Neuronal stem cell (in vitro differentiated cells): ENCODE data around the gene TIMM17B.
A peak's percentile ranks its signal among the peaks of the same experiment; 100 is the strongest.

Experiments
- DNase-seq: peaks from one replicate; pipeline ENCODE4 v3.0.0-alpha.2; 2013; ENCODE audit warnings: low spot score
- H2AFZ ChIP-seq: one replicate; pipeline ENCODE4 v1.6.1; 2013; ENCODE audit warnings: mild to moderate bottlenecking, low read length, inconsistent platforms
- H2AK5ac ChIP-seq: 2 replicates; pipeline ENCODE4 v1.6.1; 2013; ENCODE audit warnings: low read depth, mild to moderate bottlenecking, inconsistent platforms, low read length, moderate library complexity, mixed read lengths
- H2BK120ac ChIP-seq: 2 replicates; pipeline ENCODE4 v1.6.1; 2013; ENCODE audit warnings: low read depth, mild to moderate bottlenecking, inconsistent platforms, low read length, moderate library complexity, mixed read lengths
- H2BK12ac ChIP-seq: one replicate; pipeline ENCODE4 v1.6.1; 2013; ENCODE audit warnings: low read length, inconsistent platforms
- H2BK15ac ChIP-seq: 2 replicates; pipeline ENCODE4 v1.6.1; 2013; ENCODE audit warnings: mild to moderate bottlenecking, low read length, inconsistent platforms, mixed read lengths
- H2BK5ac ChIP-seq: one replicate; pipeline ENCODE4 v1.6.1; 2013; ENCODE audit warnings: inconsistent platforms, mild to moderate bottlenecking, low read length, moderate library complexity
- H3K14ac ChIP-seq: one replicate; pipeline ENCODE4 v1.6.1; 2013; ENCODE audit warnings: low read length, inconsistent platforms
- H3K18ac ChIP-seq: 2 replicates; pipeline ENCODE4 v1.6.1; 2013; ENCODE audit warnings: low read length, inconsistent platforms
- H3K23ac ChIP-seq: 2 replicates; pipeline ENCODE4 v1.6.1; 2013; ENCODE audit warnings: low read depth, mild to moderate bottlenecking, mixed read lengths, low read length, inconsistent platforms; ENCODE audit not compliant: poor library complexity
- H3K27ac ChIP-seq: replicated peaks from 3 replicates; pipeline ENCODE4 v1.5.1; 2013; ENCODE audit warnings: low read length, inconsistent platforms
- H3K27me3 ChIP-seq, 3 experiments: 2 replicates each; pipeline ENCODE4 v1.6.1; 2013; ENCODE audit warnings: low read length in 3 of 3, mild to moderate bottlenecking in 2 of 3, inconsistent platforms in 1 of 3, low read depth in 1 of 3, mixed read lengths in 1 of 3, moderate library complexity in 1 of 3; ENCODE audit not compliant: control insufficient read depth in 3 of 3, insufficient read depth in 3 of 3
- H3K36me3 ChIP-seq, 2 donors: replicated peaks in 1 of 2; 2 replicates each; pipeline ENCODE4 v1.6.1; 2013; ENCODE audit warnings: low read length in 2 of 2; ENCODE audit not compliant: control insufficient read depth in 2 of 2, insufficient read depth in 2 of 2
- H3K4ac ChIP-seq: 2 replicates; pipeline ENCODE4 v1.6.1; 2013; ENCODE audit warnings: inconsistent platforms, mild to moderate bottlenecking, low read length, moderate library complexity
- H3K4me1 ChIP-seq, 2 donors: 1 replicate in 1 of 2; 2 replicates in 1 of 2; pipeline ENCODE4 v1.6.1; 2013; ENCODE audit warnings: low read length in 2 of 2, low read depth in 1 of 2; ENCODE audit not compliant: control insufficient read depth in 2 of 2, insufficient read depth in 1 of 2
- H3K4me2 ChIP-seq: one replicate; pipeline ENCODE4 v1.6.1; 2013; ENCODE audit warnings: mild to moderate bottlenecking, low read length, inconsistent platforms; ENCODE audit not compliant: insufficient read depth, poor library complexity, severe bottlenecking
- H3K4me3 ChIP-seq, 2 donors: 2 replicates each; pipeline ENCODE4 v1.5.1; 2013; ENCODE audit warnings: low read length in 2 of 2, mild to moderate bottlenecking in 2 of 2, inconsistent platforms in 1 of 2, moderate library complexity in 1 of 2
- H3K79me1 ChIP-seq: one replicate; pipeline ENCODE4 v1.6.1; 2013; ENCODE audit warnings: low read depth, mild to moderate bottlenecking, inconsistent platforms, low read length, moderate library complexity
- H3K9ac ChIP-seq: one replicate; pipeline ENCODE4 v1.6.1; 2013; ENCODE audit warnings: mild to moderate bottlenecking, low read depth, low read length, inconsistent platforms; ENCODE audit not compliant: poor library complexity
- H3K9me3 ChIP-seq, 2 donors: replicated peaks in 1 of 2; 2 replicates each; pipeline versions ENCODE3 to v1.6.1; 2013; ENCODE audit warnings: low read length in 2 of 2, mild to moderate bottlenecking in 2 of 2, inconsistent platforms in 1 of 2, low read depth in 1 of 2, mixed read lengths in 1 of 2, moderate library complexity in 1 of 2; ENCODE audit not compliant: control insufficient read depth in 2 of 2, insufficient read depth in 1 of 2
- H4K8ac ChIP-seq: one replicate; pipeline ENCODE4 v1.6.1; 2013; ENCODE audit warnings: low read depth, mild to moderate bottlenecking, inconsistent platforms, low read length, moderate library complexity
- H4K91ac ChIP-seq: one replicate; pipeline ENCODE4 v1.6.1; 2013; ENCODE audit warnings: low read length, low read depth, mild to moderate bottlenecking, inconsistent platforms; ENCODE audit not compliant: poor library complexity
- WGBS, 2 donors: extraction: QIAGEN DNeasy Blood & Tissue Kit; methylation state at CpG; one replicate each; pipeline ENCODE4 v1.1.7; 2013; ENCODE audit warnings: missing lambda C conversion rate in 2 of 2, mixed read lengths in 1 of 2; ENCODE audit not compliant: insufficient read length in 2 of 2, insufficient replicate concordance in 1 of 2; ENCODE audit errors: extremely low coverage in 2 of 2; 5-methylcytosine and 5-hydroxymethylcytosine counted together

The TIMM17B gene

DNA sequence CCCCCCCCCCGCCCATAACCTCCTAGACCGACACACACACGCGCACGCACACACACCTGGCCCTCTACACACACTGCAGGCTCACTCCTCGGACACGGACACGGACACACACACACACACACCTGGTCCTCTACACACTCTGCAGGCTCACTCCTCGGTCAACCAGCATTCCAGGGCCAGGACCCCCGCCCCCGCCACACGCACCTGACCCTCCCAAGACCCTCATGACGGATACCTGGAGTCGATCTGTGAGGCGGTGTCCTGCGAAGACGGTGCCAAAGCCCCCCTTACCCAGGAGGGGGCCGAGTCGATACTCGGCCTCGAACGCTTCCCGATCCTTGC, 20.7 kb upstream of the TIMM17B start:
- no peak overlapping the region for H2BK12ac ChIP-seq

DNA sequence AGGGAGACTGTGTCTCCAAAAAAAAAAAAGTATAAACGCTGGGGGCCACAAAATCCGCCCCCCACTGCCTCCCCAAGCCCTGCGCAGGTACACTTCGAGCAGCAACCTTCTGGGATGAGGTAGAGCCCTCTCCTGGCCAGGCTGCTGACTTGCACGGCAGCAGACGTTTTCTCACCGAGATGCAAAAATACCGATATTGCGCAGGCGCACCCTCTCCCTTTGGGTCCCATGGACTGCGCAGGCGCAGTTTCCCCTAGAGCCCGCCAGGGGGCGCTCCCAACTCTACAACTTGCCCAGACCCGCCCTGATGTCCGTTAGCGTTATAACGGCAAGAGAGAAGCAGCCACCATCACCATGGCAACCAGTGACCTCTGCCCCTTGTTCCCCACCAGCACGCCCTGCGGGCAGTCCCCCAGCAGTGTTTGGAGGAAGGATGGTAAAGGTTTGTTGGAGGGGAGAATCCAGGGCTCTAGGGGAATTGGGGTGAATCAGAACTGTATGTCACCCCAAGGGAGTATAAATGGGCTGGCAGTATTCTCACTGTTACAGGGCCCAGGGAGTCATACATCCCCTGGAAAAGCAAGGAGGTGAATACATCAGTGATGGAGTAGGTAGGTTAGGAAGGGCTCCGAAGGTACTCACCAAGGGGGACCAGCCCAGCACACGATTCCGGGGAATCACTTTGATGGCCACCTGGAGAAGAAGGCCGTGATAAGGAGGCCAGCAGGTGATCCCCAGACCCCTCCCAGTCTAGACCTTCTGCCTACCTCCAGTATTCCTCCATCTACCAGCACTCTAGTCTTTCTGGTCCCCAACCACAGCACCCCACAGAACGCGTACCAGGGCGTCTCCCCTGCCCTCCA, 19.8 kb upstream of the TIMM17B start:
- Histone ChIP-seq H2BK12ac (no peak overlapping the region), H4K8ac (no peak overlapping the region), H3K9me3 (no peaks in the 10 kb centered on the region), H3K27ac (peak overlapping the region; percentile 51), H3K36me3 (peaks cover 0 to 16% of the 10 kb centered on the region in 2 donors), H2BK15ac (no peak overlapping the region), H3K4me1 (peaks cover 8 to 11% of the 10 kb centered on the region in 2 donors), H3K4ac (no peak overlapping the region), H3K14ac (no peak overlapping the region), H3K9ac (no peak overlapping the region), H3K79me1 (no peaks in the 10 kb centered on the region), H3K18ac (no peak overlapping the region), H3K4me3 (peak overlapping the region; percentile 57 to 90), H2BK120ac (no peak overlapping the region), H3K4me2 (peak overlapping the region; percentile 64), H2BK5ac (no peak overlapping the region), H3K27me3 (no peaks in the 10 kb centered on the region), H2AFZ (no peak overlapping the region), H4K91ac (no peak overlapping the region), H3K23ac (no peak overlapping the region), H2AK5ac (no peak overlapping the region)
- peak; percentile 90 for DNase-seq
- WGBS, 2 donors = no CpG with 5 or more reads among the region's 27 CpGs

More for the DNA sequence above, 20.7 kb upstream of the TIMM17B start:
- Histone ChIP-seq H4K91ac (no peak overlapping the region), H3K14ac (no peak overlapping the region), H2BK5ac (no peak overlapping the region), H3K36me3 (peaks cover 4 to 17% of the 10 kb centered on the region in 2 donors), H3K4me1 (peaks cover 8 to 11% of the 10 kb centered on the region in 2 donors), H4K8ac (no peak overlapping the region), H3K4me2 (peak overlapping the region; percentile 64), H3K9ac (peak overlapping the region; percentile 77), H3K23ac (peak overlapping the region; percentile 55), H3K4ac (no peak overlapping the region), H2BK120ac (no peak overlapping the region), H2BK15ac (no peak overlapping the region), H3K18ac (peak overlapping the region; percentile 87), H3K27me3 (no peaks in the 10 kb centered on the region), H3K9me3 (no peaks in the 10 kb centered on the region), H3K79me1 (no peaks in the 10 kb centered on the region), H3K4me3 (peak overlapping the region; percentile 57 to 90), H3K27ac (no peak overlapping the region), H2AK5ac (peak overlapping the region; percentile 52), H2AFZ (peak overlapping the region; percentile 79)
- WGBS, 2 donors = no CpG with 5 or more reads among the region's 23 CpGs
- no peak for DNase-seq

DNA sequence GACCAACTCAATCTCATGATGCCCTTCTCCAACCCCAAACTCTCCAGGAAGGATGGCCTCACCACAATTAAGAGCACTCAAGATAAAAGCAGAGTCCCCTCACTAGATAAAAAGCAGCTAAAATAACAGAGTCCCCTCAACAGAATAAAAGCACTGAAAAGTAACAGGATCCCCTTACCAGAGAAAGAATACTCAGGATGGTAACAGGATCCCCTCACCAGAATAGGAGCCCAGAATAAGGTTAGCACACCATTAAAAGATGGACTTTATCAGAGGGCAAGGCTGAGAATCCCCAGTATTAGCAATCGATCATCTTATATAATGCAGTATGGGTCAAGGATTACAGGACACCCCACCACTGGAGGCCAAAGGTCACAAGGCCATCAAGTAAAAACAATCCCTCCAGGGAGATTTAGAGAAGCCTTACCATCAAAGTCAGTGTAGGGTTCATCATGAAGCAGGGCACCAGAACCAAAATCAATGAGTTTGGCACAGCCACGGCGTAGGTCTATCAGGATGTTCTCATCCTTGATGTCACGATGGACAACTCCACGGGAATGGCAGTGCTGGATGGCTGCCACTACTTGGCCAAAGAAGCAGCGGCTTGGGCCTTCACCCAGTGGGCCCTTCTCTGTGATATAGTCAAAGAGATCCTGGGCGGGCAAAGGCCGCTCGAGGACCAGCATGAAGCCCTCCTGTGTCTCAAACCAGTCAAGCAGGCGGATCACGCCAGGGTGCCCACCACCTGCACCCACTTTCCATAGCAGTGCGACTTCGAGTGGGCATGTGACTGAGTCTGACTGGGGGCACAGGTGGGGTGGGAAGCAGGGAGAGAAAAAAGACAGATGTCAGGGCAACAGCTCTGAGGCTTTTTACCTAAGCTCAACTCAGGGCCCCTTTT, 17.3 kb upstream of the TIMM17B start:
- no peak overlapping the region for H3K23ac ChIP-seq
- H2AK5ac ChIP-seq = no peak overlapping the region
- peaks cover 0 to 11% of the 10 kb centered on the region in 2 donors for H3K36me3 ChIP-seq
- no peak overlapping the region for H2BK5ac ChIP-seq
- no peak overlapping the region for H3K4me2 ChIP-seq
- no peak overlapping the region for H2BK12ac ChIP-seq
- H3K4ac ChIP-seq = no peak overlapping the region
- no peak for DNase-seq
- no peak overlapping the region for H2AFZ ChIP-seq
- H4K8ac ChIP-seq = no peak overlapping the region
- no peaks in the 10 kb centered on the region for H3K79me1 ChIP-seq
- peaks cover 2 to 8% of the 10 kb centered on the region in 2 donors for H3K4me1 ChIP-seq
- no peak overlapping the region for H3K14ac ChIP-seq
- no peak overlapping the region for H4K91ac ChIP-seq
- H3K27me3 ChIP-seq = no peaks in the 10 kb centered on the region
- no peak overlapping the region for H2BK120ac ChIP-seq
- no CpG with 5 or more reads among the region's 13 CpGs for WGBS, 2 donors
- H3K27ac ChIP-seq = no peak overlapping the region
- no peak overlapping the region for H2BK15ac ChIP-seq
- no peak overlapping the region for H3K4me3 ChIP-seq
- no peaks in the 10 kb centered on the region for H3K9me3 ChIP-seq
- no peak overlapping the region for H3K18ac ChIP-seq
- no peak overlapping the region for H3K9ac ChIP-seq
